ENCODE measurements around the gene NXPE4. TPM values are rescaled to one million over a fixed set of nuclear protein-coding genes. Genes with fewer than 3 reads are reported as not detected.
"Not testable (repeated sequence)": the region's sequence is repeated elsewhere in the genome, so short reads cannot be mapped to it uniquely, and the experiment has no call there.

The NXPE4 gene
- total RNA-seq (2014; rRNA removed; shearing (Covaris generic); ENCODE audit: low replicate concordance): not detected in 2 replicates

GRCh38 chr11:114595571-114595970 is at the start of gene NXPE4:
TSS of gene NXPE4 (minus strand) at chr11:114595786. CDS start at chr11:114594759, 1,027 bp downstream.
- Histone ChIP-seq H3K36me3 (ENCODE audit: insufficient read depth, low read length) (no peaks in the 10 kb centered on the region), H3K4me2 (ENCODE audit: low read depth, low read length, poor library complexity, severe bottlenecking) (no peak within 1 kb of the TSS)

GRCh38 chr11:114639440-114639839 is 43.9 kb upstream of the NXPE4 start:
- H3K9ac ChIP-seq (ENCODE audit: low read length); H3K27ac ChIP-seq (ENCODE audit: low read length); H3K4me1 ChIP-seq (ENCODE audit: low read length); DNase-seq; H2AFZ ChIP-seq (ENCODE audit: low read length); H3K9me2 ChIP-seq (replicated peaks; ENCODE audit: insufficient read depth, low read length); H3K27me3 ChIP-seq (ENCODE audit: low read length); H3K36me3 ChIP-seq (ENCODE audit: insufficient read depth, low read length); H3K79me2 ChIP-seq (ENCODE audit: low read length); H3K4me3 ChIP-seq (ENCODE audit: low read length); H4K20me1 ChIP-seq (ENCODE audit: insufficient read depth, low read depth, low read length); H3K9me3 ChIP-seq (ENCODE audit: low read length); H3K4me2 ChIP-seq (ENCODE audit: low read depth, low read length, poor library complexity, severe bottlenecking): not testable (repeated sequence)

More at GRCh38 chr11:114595571-114595970, at the start of gene NXPE4:
- H3K4me1 ChIP-seq (ENCODE audit: low read length): no peaks in the 10 kb centered on the region
- no peak within 1 kb of the TSS for H2AFZ ChIP-seq (ENCODE audit: low read length)
- H3K9me2 ChIP-seq (replicated peaks; ENCODE audit: insufficient read depth, low read length): no peaks in the 10 kb centered on the region
- no peak within 1 kb of the TSS for H3K27ac ChIP-seq (ENCODE audit: low read length)
- no peak within 1 kb of the TSS for H3K4me3 ChIP-seq (ENCODE audit: low read length)
- H3K9ac ChIP-seq (ENCODE audit: low read length): no peak within 1 kb of the TSS
- H3K79me2 ChIP-seq (ENCODE audit: low read length): no peaks in the 10 kb centered on the region
- DNase-seq: no peak
- no peaks in the 10 kb centered on the region for H4K20me1 ChIP-seq (ENCODE audit: insufficient read depth, low read depth, low read length)
- H3K27me3 ChIP-seq (ENCODE audit: low read length): no peaks in the 10 kb centered on the region
- H3K9me3 ChIP-seq (ENCODE audit: low read length): no peaks in the 10 kb centered on the region

GRCh38 chr11:114631445-114631965 is 35.9 kb upstream of the NXPE4 start:
- not testable (repeated sequence) for H3K36me3 ChIP-seq (ENCODE audit: insufficient read depth, low read length); H4K20me1 ChIP-seq (ENCODE audit: insufficient read depth, low read depth, low read length); H3K9me2 ChIP-seq (replicated peaks; ENCODE audit: insufficient read depth, low read length); H3K4me2 ChIP-seq (ENCODE audit: low read depth, low read length, poor library complexity, severe bottlenecking); H3K27ac ChIP-seq (ENCODE audit: low read length); H2AFZ ChIP-seq (ENCODE audit: low read length); DNase-seq; H3K4me3 ChIP-seq (ENCODE audit: low read length); H3K79me2 ChIP-seq (ENCODE audit: low read length); H3K4me1 ChIP-seq (ENCODE audit: low read length); H3K9ac ChIP-seq (ENCODE audit: low read length); H3K27me3 ChIP-seq (ENCODE audit: low read length); H3K9me3 ChIP-seq (ENCODE audit: low read length)

GRCh38 chr11:114625294-114625693 is 29.7 kb upstream of the NXPE4 start:
- Histone ChIP-seq H3K36me3 (ENCODE audit: insufficient read depth, low read length) (no peaks in the 10 kb centered on the region), H3K79me2 (ENCODE audit: low read length) (no peaks in the 10 kb centered on the region), H4K20me1 (ENCODE audit: insufficient read depth, low read depth, low read length) (no peaks in the 10 kb centered on the region), H2AFZ (ENCODE audit: low read length) (no peak overlapping the region), H3K9me2 (replicated peaks; ENCODE audit: insufficient read depth, low read length) (no peaks in the 10 kb centered on the region), H3K9ac (ENCODE audit: low read length) (no peak overlapping the region), H3K27ac (ENCODE audit: low read length) (no peak overlapping the region), H3K4me1 (ENCODE audit: low read length) (no peaks in the 10 kb centered on the region), H3K4me2 (ENCODE audit: low read depth, low read length, poor library complexity, severe bottlenecking) (no peak overlapping the region), H3K27me3 (ENCODE audit: low read length) (no peaks in the 10 kb centered on the region), H3K4me3 (ENCODE audit: low read length) (no peak overlapping the region), H3K9me3 (ENCODE audit: low read length) (no peaks in the 10 kb centered on the region)
- DNase-seq: no peak

GRCh38 chr11:114624455-114625207 is 29.0 kb upstream of the NXPE4 start:
- no peak overlapping the region for H3K9ac ChIP-seq (ENCODE audit: low read length)
- H4K20me1 ChIP-seq (ENCODE audit: insufficient read depth, low read depth, low read length): no peaks in the 10 kb centered on the region
- H3K4me3 ChIP-seq (ENCODE audit: low read length): no peak overlapping the region
- H3K9me2 ChIP-seq (replicated peaks; ENCODE audit: insufficient read depth, low read length): no peaks in the 10 kb centered on the region
- H3K27ac ChIP-seq (ENCODE audit: low read length): no peak overlapping the region
- no peaks in the 10 kb centered on the region for H3K36me3 ChIP-seq (ENCODE audit: insufficient read depth, low read length)
- no peak overlapping the region for H3K4me2 ChIP-seq (ENCODE audit: low read depth, low read length, poor library complexity, severe bottlenecking)
- no peak overlapping the region for H2AFZ ChIP-seq (ENCODE audit: low read length)
- no peak for DNase-seq
- no peaks in the 10 kb centered on the region for H3K9me3 ChIP-seq (ENCODE audit: low read length)
- no peaks in the 10 kb centered on the region for H3K4me1 ChIP-seq (ENCODE audit: low read length)
- H3K27me3 ChIP-seq (ENCODE audit: low read length): no peaks in the 10 kb centered on the region
- no peaks in the 10 kb centered on the region for H3K79me2 ChIP-seq (ENCODE audit: low read length)

GRCh38 chr11:114623720-114624119 is 28.1 kb upstream of the NXPE4 start:
- Histone ChIP-seq H3K4me1 (ENCODE audit: low read length) (no peaks in the 10 kb centered on the region), H3K36me3 (ENCODE audit: insufficient read depth, low read length) (no peaks in the 10 kb centered on the region), H3K4me3 (ENCODE audit: low read length) (no peak overlapping the region), H3K9ac (ENCODE audit: low read length) (no peak overlapping the region), H3K27me3 (ENCODE audit: low read length) (no peaks in the 10 kb centered on the region), H3K4me2 (ENCODE audit: low read depth, low read length, poor library complexity, severe bottlenecking) (no peak overlapping the region), H3K27ac (ENCODE audit: low read length) (no peak overlapping the region), H4K20me1 (ENCODE audit: insufficient read depth, low read depth, low read length) (no peaks in the 10 kb centered on the region), H3K79me2 (ENCODE audit: low read length) (no peaks in the 10 kb centered on the region), H3K9me2 (replicated peaks; ENCODE audit: insufficient read depth, low read length) (no peaks in the 10 kb centered on the region), H3K9me3 (ENCODE audit: low read length) (no peaks in the 10 kb centered on the region), H2AFZ (ENCODE audit: low read length) (no peak overlapping the region)
- no peak for DNase-seq

- H3K9me3 ChIP-seq (ENCODE audit: low read length): no peaks in the 10 kb centered on the region
- no peak for DNase-seq
- H3K4me3 ChIP-seq (ENCODE audit: low read length): no peak overlapping the region
- no peak overlapping the region for H3K4me2 ChIP-seq (ENCODE audit: low read depth, low read length, poor library complexity, severe bottlenecking)
- H3K27me3 ChIP-seq (ENCODE audit: low read length): no peaks in the 10 kb centered on the region
- no peaks in the 10 kb centered on the region for H3K79me2 ChIP-seq (ENCODE audit: low read length)
- no peak overlapping the region for H3K9ac ChIP-seq (ENCODE audit: low read length)
- H2AFZ ChIP-seq (ENCODE audit: low read length): no peak overlapping the region
- no peaks in the 10 kb centered on the region for H3K36me3 ChIP-seq (ENCODE audit: insufficient read depth, low read length)
- no peaks in the 10 kb centered on the region for H4K20me1 ChIP-seq (ENCODE audit: insufficient read depth, low read depth, low read length)
- no peak overlapping the region for H3K27ac ChIP-seq (ENCODE audit: low read length)
- no peaks in the 10 kb centered on the region for H3K9me2 ChIP-seq (replicated peaks; ENCODE audit: insufficient read depth, low read length)
- H3K4me1 ChIP-seq (ENCODE audit: low read length): no peaks in the 10 kb centered on the region
Measured at GRCh38 chr11:114622858-114623257, 27.3 kb upstream of the NXPE4 start.

GRCh38 chr11:114621950-114622809 is 26.6 kb upstream of the NXPE4 start:
- Histone ChIP-seq H3K4me1 (ENCODE audit: low read length) (no peaks in the 10 kb centered on the region), H3K79me2 (ENCODE audit: low read length) (no peaks in the 10 kb centered on the region), H3K36me3 (ENCODE audit: insufficient read depth, low read length) (no peaks in the 10 kb centered on the region), H3K9me3 (ENCODE audit: low read length) (no peaks in the 10 kb centered on the region), H3K9me2 (replicated peaks; ENCODE audit: insufficient read depth, low read length) (no peaks in the 10 kb centered on the region), H3K9ac (ENCODE audit: low read length) (no peak overlapping the region), H4K20me1 (ENCODE audit: insufficient read depth, low read depth, low read length) (no peaks in the 10 kb centered on the region), H2AFZ (ENCODE audit: low read length) (no peak overlapping the region), H3K4me2 (ENCODE audit: low read depth, low read length, poor library complexity, severe bottlenecking) (no peak overlapping the region), H3K4me3 (ENCODE audit: low read length) (no peak overlapping the region), H3K27ac (ENCODE audit: low read length) (no peak overlapping the region), H3K27me3 (ENCODE audit: low read length) (no peaks in the 10 kb centered on the region)
- no peak for DNase-seq
